NOMO-1 (cell line): ENCODE measurements around the gene RBMS1.
"Not testable (repeated sequence)": the region's sequence is repeated elsewhere in the genome, so short reads cannot be mapped to it uniquely, and the experiment has no call there.

ENCODE experiments used
- DNase-seq, 2 experiments: peaks; one replicate each; lab custom pipeline; 2025; ENCODE audit not compliant: unreplicated experiment in 2 of 2; lab: John Stamatoyannopoulos, UW

The RBMS1 gene

GRCh38 chr2:160437273-160437672, 56.3 kb downstream of the RBMS1 start:
- no peak for DNase-seq

GRCh38 chr2:160434254-160434948, 59.2 kb downstream of the RBMS1 start:
- DNase-seq, result no peak

GRCh38 chr2:160433466-160434140, 60.0 kb downstream of the RBMS1 start:
- no peak for DNase-seq

- DNase-seq, result no peak
Observed at GRCh38 chr2:160432633-160433032, 61.0 kb downstream of the RBMS1 start.

- peak; percentile 29 to 70 for DNase-seq
Observed at GRCh38 chr2:160431441-160431840, 62.2 kb downstream of the RBMS1 start.

GRCh38 chr2:160430001-160430344, 63.6 kb downstream of the RBMS1 start:
- DNase-seq, result no peak

GRCh38 chr2:160429248-160430000, 64.2 kb downstream of the RBMS1 start:
- peak; percentile 31 to 67 for DNase-seq

- no peak for DNase-seq
Observed at GRCh38 chr2:160428405-160428763, 65.2 kb downstream of the RBMS1 start.

- DNase-seq, result peak; percentile 16 to 35
Observed at GRCh38 chr2:160427629-160428404, 65.8 kb downstream of the RBMS1 start.

- no peak for DNase-seq
Observed at GRCh38 chr2:160426604-160427003, 67.0 kb downstream of the RBMS1 start.

GRCh38 chr2:160425434-160426151, 68.0 kb downstream of the RBMS1 start:
- DNase-seq, result no peak

GRCh38 chr2:160423126-160423525, 70.5 kb downstream of the RBMS1 start:
- no peak for DNase-seq

- not testable (repeated sequence) for DNase-seq
Observed at GRCh38 chr2:160421646-160422501, 71.7 kb downstream of the RBMS1 start.

- no peak for DNase-seq
Observed at GRCh38 chr2:160420711-160421110, 72.9 kb downstream of the RBMS1 start.

- no peak for DNase-seq
Observed at GRCh38 chr2:160419776-160420505, 73.7 kb downstream of the RBMS1 start.

GRCh38 chr2:160418853-160419252, 74.8 kb downstream of the RBMS1 start:
- no peak for DNase-seq

- DNase-seq, result no peak
Observed at GRCh38 chr2:160418398-160418765, 75.2 kb downstream of the RBMS1 start.

- DNase-seq, result no peak
Observed at GRCh38 chr2:160417745-160418397, 75.7 kb downstream of the RBMS1 start.
